NT2/D1 (cell line): ENCODE results near the gene CNTN2.

Source experiments
- SUZ12 ChIP-seq: IDR thresholded peaks from 2 replicates; pipeline ENCODE4 v1.6.1; 2011; ENCODE audit not compliant: insufficient read length, insufficient read depth; ENCODE audit errors: extremely low read depth
- YY1 ChIP-seq: IDR thresholded peaks from 2 replicates; pipeline ENCODE4 v1.6.1; 2011; ENCODE audit not compliant: insufficient read length, insufficient read depth
- ZNF274 ChIP-seq: IDR thresholded peaks from 2 replicates; pipeline ENCODE4 v1.6.1; 2011; ENCODE audit warnings: mild to moderate bottlenecking, low read depth, low read length

GRCh38 chr1:205026181-205026580 lies 16.8 kb upstream of the CNTN2 start:
- TF ChIP-seq ZNF274 (no peak), YY1 (no peak), SUZ12 (no peak)
